K562 (cell line): Measurements from ENCODE around the gene MRPS26. TPM values are rescaled to one million over a fixed set of nuclear protein-coding genes. Genes with fewer than 3 reads are reported as not detected.

Experiments
- ATAC-seq: fragments of 200-7000 bp; cut with Tn5 transposase; 3 replicates; pipeline ENCODE4 v1.9.1; 2020; ENCODE audit warnings: moderate library complexity
- BruUV-seq: library from RNA; stranded (reverse); fragments of 400-500 nt; replicated peaks from 2 replicates; lab custom pipeline; 2021; lab: Mats Ljungman, UMichigan
- CTCF ChIA-PET: fragments of 300-600 bp; formaldehyde crosslinking; extraction: SDS; loops from one replicate; lab custom pipeline; 2021; ENCODE audit warnings: low intra/inter-chr PET ratio; lab: Yijun Ruan, JAX
- POLR2A ChIA-PET: fragments of 300-600, 350-650 bp; sonication (Branson Sonifier 250); formaldehyde crosslinking; extraction: SDS; loops from one replicate; lab custom pipeline; 2021; ENCODE audit warnings: antibody characterized with exemption, inconsistent platforms; lab: Yijun Ruan, JAX
- DNase-seq, 4 experiments: peaks; one replicate each; pipeline versions ENCODE4 v3.0.0 to v3.0.0-alpha.2; 2011 to 2018; ENCODE audit warnings: low spot score in 3 of 4, mixed read lengths in 3 of 4; ENCODE audit errors: extremely low read depth in 1 of 4
- FAIRE-seq: peaks from 2 replicates; lab custom pipeline; 2011; peaks lifted over from hg19 to GRCh38; lab: Jason Lieb, UNC
- H2AFZ ChIP-seq: 2 replicates; pipeline ENCODE4 v1.6.0; 2011; ENCODE audit warnings: low read depth, low read length, control low read depth, inconsistent platforms
- H3K27ac ChIP-seq: fragments of 200-600 bp; 3 replicates; pipeline ENCODE4 v1.8.0; 2011; ENCODE audit warnings: low read depth, mild to moderate bottlenecking, control low read depth, inconsistent platforms, low read length, moderate library complexity, mixed read lengths; ENCODE audit errors: extremely low read depth
- H3K27me3 ChIP-seq, 2 experiments: fragments of 300-600 bp in 1 of 2; 2 replicates in 1 of 2; 3 replicates in 1 of 2; pipeline versions ENCODE4 v1.6.0 to v1.8.0; 2011; ENCODE audit warnings: inconsistent platforms in 2 of 2, low read length in 2 of 2, mild to moderate bottlenecking in 1 of 2, mixed read lengths in 1 of 2, moderate library complexity in 1 of 2; ENCODE audit not compliant: control insufficient read depth in 2 of 2, insufficient read depth in 2 of 2
- H3K36me3 ChIP-seq: fragments of 300-600 bp; 3 replicates; pipeline ENCODE4 v1.8.0; 2011; ENCODE audit warnings: mild to moderate bottlenecking, low read length, inconsistent platforms; ENCODE audit not compliant: control insufficient read depth, insufficient read depth
- H3K4me1 ChIP-seq, 2 experiments: fragments of 200-600 bp in 1 of 2; replicated peaks in 1 of 2; 2 replicates in 1 of 2; 3 replicates in 1 of 2; pipeline versions ENCODE4 v1.5.1 to v1.8.0; 2011; ENCODE audit warnings: inconsistent platforms in 2 of 2, low read length in 2 of 2, mild to moderate bottlenecking in 1 of 2, mixed read lengths in 1 of 2, moderate library complexity in 1 of 2; ENCODE audit not compliant: control insufficient read depth in 2 of 2, insufficient read depth in 2 of 2
- H3K4me2 ChIP-seq: 2 replicates; pipeline ENCODE4 v1.6.1; 2011; ENCODE audit warnings: low read length, control low read depth, inconsistent platforms, mixed read lengths; ENCODE audit not compliant: insufficient read depth
- H3K4me3 ChIP-seq: fragments of 200-600 bp; sonication (generic), shearing (Covaris generic); 2 replicates; pipeline ENCODE4 v1.5.1; 2016; ENCODE audit warnings: control low read depth, inconsistent platforms
- H3K79me2 ChIP-seq: fragments of 200-600 bp; 3 replicates; pipeline ENCODE4 v1.8.0; 2011; ENCODE audit warnings: low read length, inconsistent platforms; ENCODE audit not compliant: control insufficient read depth, insufficient read depth
- H3K9ac ChIP-seq, 2 experiments: 2 replicates each; pipeline versions ENCODE4 v1.6.0 to v1.6.1; 2011; ENCODE audit warnings: low read depth in 2 of 2, low read length in 2 of 2, control low read depth in 1 of 2, inconsistent platforms in 1 of 2, mild to moderate bottlenecking in 1 of 2, mixed read lengths in 1 of 2; ENCODE audit not compliant: insufficient read depth in 1 of 2
- H3K9me1 ChIP-seq: one replicate; pipeline ENCODE4 v1.6.0; 2011; ENCODE audit warnings: inconsistent platforms, mild to moderate bottlenecking, low read length, moderate library complexity; ENCODE audit not compliant: control insufficient read depth, insufficient read depth
- H3K9me3 ChIP-seq: replicated peaks from 2 replicates; pipeline ENCODE4 v1.5.1; 2011; ENCODE audit warnings: low read depth, low read length, inconsistent platforms; ENCODE audit not compliant: control insufficient read depth, insufficient read depth
- H4K20me1 ChIP-seq: replicated peaks from 2 replicates; pipeline ENCODE4 v1.6.1; 2011; ENCODE audit warnings: low read length, inconsistent platforms, mixed read lengths; ENCODE audit not compliant: control insufficient read depth, insufficient read depth
- CTBP1 ChIP-seq: fragments of 450-650 bp; IDR thresholded peaks from 2 replicates; pipeline ENCODE4 v1.6.1; 2016; ENCODE audit warnings: borderline replicate concordance
- ETV5 ChIP-seq: sonication (generic); formaldehyde crosslinking; IDR thresholded peaks from 2 replicates; pipeline ENCODE4 v1.4.0; 2020; ENCODE audit warnings: low read depth, mild to moderate bottlenecking, missing genetic modification reagents
- HDAC1 ChIP-seq, 2 experiments: fragments of 450-650 bp; IDR thresholded peaks; 2 replicates each; pipeline ENCODE4 v1.6.1; 2016 to 2017; ENCODE audit warnings: inconsistent platforms in 1 of 2, mild to moderate bottlenecking in 1 of 2, moderate library complexity in 1 of 2
- KLF16 ChIP-seq: IDR thresholded peaks from 2 replicates; pipeline ENCODE4 v1.6.1; 2016; ENCODE audit warnings: antibody characterized with exemption
- ZNF224 ChIP-seq: sonication (generic); formaldehyde crosslinking; IDR thresholded peaks from 2 replicates; pipeline ENCODE4 v1.8.0; 2022; ENCODE audit warnings: mild to moderate bottlenecking, missing genetic modification reagents
- ZNF232 ChIP-seq: sonication (generic); formaldehyde crosslinking; IDR thresholded peaks from 2 replicates; pipeline ENCODE4 v1.8.0; 2022; ENCODE audit warnings: mild to moderate bottlenecking, missing genetic modification reagents
- WGBS: fragments of 100-300 bp; shearing (Covaris generic); methylation state at CpG from one replicate; pipeline ENCODE4 v1.1.6; 2016; ENCODE audit warnings: low coverage, mixed read lengths; ENCODE audit not compliant: insufficient coverage; ENCODE audit errors: missing lambda C conversion rate; 5-methylcytosine and 5-hydroxymethylcytosine counted together
- in situ Hi-C: fragments of 300-500 bp; cut with MboI; formaldehyde crosslinking; loops from 4 replicates; pipeline ENCODE4 v1.15.0; 2018; ENCODE audit warnings: inconsistent platforms, mixed read lengths
- intact Hi-C: fragments of 100-400 bp; cut with micrococcal nuclease; formaldehyde crosslinking; loops from 2 replicates; pipeline ENCODE4 v1.14.2; 2022
- polyA plus RNA-seq, 8 experiments: library from polyadenylated mRNA; depleted of rRNA in 4 of 8; stranded (reverse) in 5 of 8; unstranded in 3 of 8; fragments of >200 nt; fragmentation: Nextera tagmentation in 2 of 8; fragmentation: Illumina TruSeq in 1 of 8; extraction: Ambion mirVana in 2 of 8; extraction: Trizol in 1 of 8; gene quantifications; 2 replicates each; pipeline versions ENCODE4 v1.2.1 to v1.2.3, GENCODE V29; 2011 to 2014; ENCODE audit warnings: inconsistent platforms in 1 of 8, missing spikeins in 1 of 8
- total RNA-seq, 7 experiments: library from RNA; depleted of rRNA in 6 of 7; stranded (reverse); fragments of >200 nt in 6 of 7; fragmentation: Illumina TruSeq in 2 of 7; extraction: Trizol in 2 of 7; gene quantifications; 2 replicates each; pipeline versions ENCODE4 v1.2.1 to v1.2.3, GENCODE V29; 2011 to 2021; ENCODE audit warnings: low replicate concordance in 1 of 7
- TF ChIP-seq, protein P1 (sequence below): fragments of 450-650 bp; formaldehyde crosslinking; IDR thresholded peaks from 2 replicates; pipeline ENCODE4 v1.4.0; 2020; ENCODE audit warnings: mild to moderate bottlenecking, mixed read lengths

The MRPS26 gene
- total and polyA plus RNA-seq, 9 of the 15 experiments (the other 6 are each of a cell fraction or from before 2014, with no cell fraction given): 2.7 to 70.5 (median 28.8) TPM

DNA sequence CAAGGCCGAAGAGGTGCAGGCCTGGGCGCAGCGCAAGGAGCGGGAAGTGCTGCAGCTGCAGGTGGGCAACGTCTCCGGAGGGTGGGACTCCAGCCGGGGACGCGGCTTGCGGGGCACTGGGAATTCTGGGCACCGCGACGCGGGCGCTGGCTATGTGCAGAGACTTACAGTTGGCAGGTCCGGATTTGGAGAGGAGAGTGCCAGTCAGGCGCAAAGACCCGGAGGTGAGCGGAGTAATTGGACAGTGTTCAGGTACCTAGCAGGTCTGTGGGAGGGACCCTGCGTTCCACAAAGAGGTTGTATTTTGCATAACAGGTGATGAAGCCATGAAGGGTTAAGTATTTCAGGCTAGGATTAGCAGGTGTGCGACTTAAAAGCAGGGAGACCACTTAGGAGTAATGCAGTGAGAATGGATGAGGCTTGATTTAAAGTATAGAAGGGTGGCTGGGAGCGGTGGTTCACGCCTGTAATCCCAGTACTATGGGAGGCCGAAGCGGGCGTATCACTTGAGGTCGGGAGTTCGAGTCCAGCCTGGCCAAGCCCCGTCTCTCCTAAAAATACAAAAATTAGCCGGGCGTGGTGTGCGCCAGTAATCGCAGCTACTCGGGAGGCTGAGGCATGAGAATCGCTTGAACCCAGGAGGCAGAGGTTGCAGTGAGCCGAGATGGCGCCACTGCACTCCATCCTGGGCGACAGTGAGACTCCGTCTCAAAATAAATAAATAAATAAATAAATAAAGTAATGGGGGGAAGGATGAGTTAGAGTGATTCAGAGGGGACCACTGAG lies 1.0 kb downstream of the MRPS26 start:
- Histone ChIP-seq H3K4me2 (peak overlapping the region; percentile 91), H3K9ac (peak overlapping the region; percentile 73 to 96), H3K27me3 (no peaks in the 10 kb centered on the region), H4K20me1 (no peaks in the 10 kb centered on the region), H3K79me2 (peaks cover 22% of the 10 kb centered on the region), H3K4me1 (peaks cover 18 to 26% of the 10 kb centered on the region in 2 experiments; a peak in 4 of 5 replicates), H2AFZ (peak overlapping the region; percentile 97; the same call in 1 of the 2 replicates), H3K27ac (peak overlapping the region; percentile 86; the same call in 1 of the 3 replicates), H3K9me3 (no peaks in the 10 kb centered on the region), H3K9me1 (no peaks in the 10 kb centered on the region), H3K4me3 (peak overlapping the region; percentile 92), H3K36me3 (peaks cover 30% of the 10 kb centered on the region; the same call in 2 of the 3 replicates)
- no peak for TF ChIP-seq KLF16
- TF ChIP-seq, protein P1, sequence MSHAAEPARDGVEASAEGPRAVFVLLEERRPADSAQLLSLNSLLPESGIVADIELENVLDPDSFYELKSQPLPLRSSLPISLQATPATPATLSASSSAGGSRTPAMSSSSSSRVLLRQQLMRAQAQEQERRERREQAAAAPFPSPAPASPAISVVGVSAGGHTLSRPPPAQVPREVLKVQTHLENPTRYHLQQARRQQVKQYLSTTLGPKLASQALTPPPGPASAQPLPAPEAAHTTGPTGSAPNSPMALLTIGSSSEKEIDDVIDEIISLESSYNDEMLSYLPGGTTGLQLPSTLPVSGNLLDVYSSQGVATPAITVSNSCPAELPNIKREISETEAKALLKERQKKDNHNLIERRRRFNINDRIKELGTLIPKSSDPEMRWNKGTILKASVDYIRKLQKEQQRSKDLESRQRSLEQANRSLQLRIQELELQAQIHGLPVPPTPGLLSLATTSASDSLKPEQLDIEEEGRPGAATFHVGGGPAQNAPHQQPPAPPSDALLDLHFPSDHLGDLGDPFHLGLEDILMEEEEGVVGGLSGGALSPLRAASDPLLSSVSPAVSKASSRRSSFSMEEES (CRISPR knock-in tag): no peak
- 0 out of 2 replicates have a peak, but pooled peaks have one; percentile 11 for TF ChIP-seq ZNF232 (CRISPR knock-in tag)
- no peak for TF ChIP-seq CTBP1
- no peak for TF ChIP-seq ZNF224
- TF ChIP-seq HDAC1 (IDR thresholded peaks at IDR 0.05): no peak
- 0 out of 2 replicates have a peak, but pooled peaks have one; percentile 19 for TF ChIP-seq ETV5
- peak in 1 of 4 experiments; percentile 18 for DNase-seq
- POLR2A ChIA-PET: no interaction called here
- FAIRE-seq: no peak
- CTCF ChIA-PET: no interaction called here
- intact Hi-C loops: no loop called here
- no peak for ATAC-seq
- in situ Hi-C loops: no loop called here
- BruUV-seq: no TSS peak
- 15% methylated on average over 34 of the region's 39 CpGs for WGBS
